Osteoblast (primary cell): Measurements from ENCODE around the gene PRMT7. TPM values are rescaled to one million over a fixed set of nuclear protein-coding genes. Genes with fewer than 3 reads are reported as not detected.

Experiments
- DNase-seq: peaks from one replicate; pipeline ENCODE4 v3.0.0; 2011; ENCODE audit warnings: low spot score, mixed read lengths; ENCODE audit not compliant: insufficient read length; ENCODE audit errors: missing footprints
- H2AFZ ChIP-seq: 2 replicates; pipeline ENCODE4 v1.6.0; 2011; ENCODE audit warnings: mild to moderate bottlenecking, low read length
- H3K27ac ChIP-seq: 2 replicates; pipeline ENCODE4 v1.5.1; 2011; ENCODE audit warnings: mild to moderate bottlenecking, low read depth, low read length, moderate library complexity
- H3K27me3 ChIP-seq: 2 replicates; pipeline ENCODE4 v1.6.0; 2012; ENCODE audit warnings: mild to moderate bottlenecking, control low read depth, inconsistent platforms, low read length, moderate library complexity; ENCODE audit not compliant: insufficient read depth
- H3K36me3 ChIP-seq: 2 replicates; pipeline ENCODE4 v1.5.1; 2011; ENCODE audit warnings: mild to moderate bottlenecking, low read length, control low read depth, moderate library complexity; ENCODE audit not compliant: insufficient read depth
- H3K4me1 ChIP-seq: 2 replicates; pipeline ENCODE4 v1.5.1; 2011; ENCODE audit warnings: mild to moderate bottlenecking, low read length, control low read depth, moderate library complexity; ENCODE audit not compliant: insufficient read depth
- H3K4me2 ChIP-seq: 2 replicates; pipeline ENCODE4 v1.6.0; 2011; ENCODE audit warnings: mild to moderate bottlenecking, low read length; ENCODE audit not compliant: insufficient read depth
- H3K4me3 ChIP-seq: fragments of 200-600 bp; sonication (generic); 3 replicates; pipeline ENCODE4 v1.5.1; 2012; ENCODE audit warnings: mild to moderate bottlenecking, low read length, inconsistent platforms; ENCODE audit not compliant: insufficient read depth
- H3K79me2 ChIP-seq: 2 replicates; pipeline ENCODE4 v1.6.0; 2012; ENCODE audit warnings: mild to moderate bottlenecking, low read length, control low read depth, inconsistent platforms; ENCODE audit not compliant: insufficient read depth
- H3K9me3 ChIP-seq: 2 replicates; pipeline ENCODE4 v1.5.1; 2011; ENCODE audit warnings: low read depth, low read length, control low read depth
- H4K20me1 ChIP-seq: 2 replicates; pipeline ENCODE4 v1.6.0; 2012; ENCODE audit warnings: mild to moderate bottlenecking, low read length, control low read depth; ENCODE audit not compliant: insufficient read depth
- total RNA-seq: library from RNA; depleted of rRNA; stranded (reverse); fragments of >200 nt; gene quantifications from 2 replicates; pipeline ENCODE4 v1.2.3, GENCODE V29; 2012
- TF ChIP-seq, protein P1 (sequence below): IDR thresholded peaks from 2 replicates; pipeline ENCODE4 v1.5.1; 2011; ENCODE audit warnings: mild to moderate bottlenecking, low read depth, low read length, moderate library complexity; ENCODE audit errors: extremely low read depth

PRMT7 gene
- total RNA-seq, 1 donor = 36.9 TPM

- Histone ChIP-seq H3K4me2 (no peak overlapping the region), H3K27me3 (peaks cover 3% of the 10 kb centered on the region)
Observed at GRCh38 chr16:68377221-68377620, 66.4 kb downstream of the PRMT7 start.

DNA sequence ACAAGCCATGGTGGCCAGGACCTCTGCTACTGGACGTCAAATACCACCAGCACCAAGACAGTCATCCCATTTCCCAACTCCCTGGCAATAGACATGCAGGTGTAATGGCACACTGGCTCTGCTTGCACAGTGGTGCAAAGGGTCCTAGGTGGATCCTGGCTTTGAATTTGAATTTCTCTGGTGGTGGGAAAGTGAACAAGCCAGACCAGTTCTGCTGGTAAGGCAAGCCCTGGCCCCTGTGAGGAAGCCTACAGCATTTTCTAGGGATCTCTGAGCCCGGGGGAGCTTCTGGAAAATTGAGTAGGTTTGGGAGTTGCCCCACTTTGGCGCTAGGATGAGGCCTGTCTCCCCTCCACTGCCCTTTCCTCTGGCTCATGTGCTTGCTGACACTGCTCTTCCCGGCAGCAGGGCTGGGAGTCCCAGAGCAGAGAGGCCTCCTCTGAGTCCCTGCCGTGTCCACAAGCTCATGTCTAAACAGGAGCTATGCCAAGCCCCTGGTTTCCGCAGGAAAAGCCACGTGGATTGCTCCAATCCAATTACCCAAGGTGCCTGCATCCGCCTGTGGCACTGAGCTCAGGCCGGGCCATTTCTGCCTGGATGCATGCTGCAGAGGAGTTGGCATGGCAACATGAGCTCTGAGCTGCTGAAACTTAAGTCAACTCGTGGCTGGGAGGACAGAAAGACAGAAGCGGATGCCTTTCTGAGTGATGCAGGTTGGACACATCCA is 67.0 kb downstream of the PRMT7 start:
- Histone ChIP-seq H3K36me3 (no peaks in the 10 kb centered on the region), H3K4me1 (no peaks in the 10 kb centered on the region), H2AFZ (peak overlapping the region; percentile 63), H3K4me3 (no peak overlapping the region), H3K79me2 (no peaks in the 10 kb centered on the region), H3K4me2 (no peak overlapping the region), H3K27me3 (peaks cover 3% of the 10 kb centered on the region), H3K27ac (no peak overlapping the region), H4K20me1 (no peaks in the 10 kb centered on the region), H3K9me3 (no peaks in the 10 kb centered on the region)
- TF ChIP-seq, protein P1, sequence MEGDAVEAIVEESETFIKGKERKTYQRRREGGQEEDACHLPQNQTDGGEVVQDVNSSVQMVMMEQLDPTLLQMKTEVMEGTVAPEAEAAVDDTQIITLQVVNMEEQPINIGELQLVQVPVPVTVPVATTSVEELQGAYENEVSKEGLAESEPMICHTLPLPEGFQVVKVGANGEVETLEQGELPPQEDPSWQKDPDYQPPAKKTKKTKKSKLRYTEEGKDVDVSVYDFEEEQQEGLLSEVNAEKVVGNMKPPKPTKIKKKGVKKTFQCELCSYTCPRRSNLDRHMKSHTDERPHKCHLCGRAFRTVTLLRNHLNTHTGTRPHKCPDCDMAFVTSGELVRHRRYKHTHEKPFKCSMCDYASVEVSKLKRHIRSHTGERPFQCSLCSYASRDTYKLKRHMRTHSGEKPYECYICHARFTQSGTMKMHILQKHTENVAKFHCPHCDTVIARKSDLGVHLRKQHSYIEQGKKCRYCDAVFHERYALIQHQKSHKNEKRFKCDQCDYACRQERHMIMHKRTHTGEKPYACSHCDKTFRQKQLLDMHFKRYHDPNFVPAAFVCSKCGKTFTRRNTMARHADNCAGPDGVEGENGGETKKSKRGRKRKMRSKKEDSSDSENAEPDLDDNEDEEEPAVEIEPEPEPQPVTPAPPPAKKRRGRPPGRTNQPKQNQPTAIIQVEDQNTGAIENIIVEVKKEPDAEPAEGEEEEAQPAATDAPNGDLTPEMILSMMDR = no peak
- peak; percentile 87 for DNase-seq

More at GRCh38 chr16:68377221-68377620, 66.4 kb downstream of the PRMT7 start:
- Histone ChIP-seq H3K27ac (no peak overlapping the region), H3K9me3 (no peaks in the 10 kb centered on the region), H3K4me1 (no peaks in the 10 kb centered on the region), H3K36me3 (no peaks in the 10 kb centered on the region), H3K79me2 (no peaks in the 10 kb centered on the region), H4K20me1 (no peaks in the 10 kb centered on the region), H2AFZ (no peak overlapping the region), H3K4me3 (no peak overlapping the region)
- DNase-seq = no peak
- TF ChIP-seq, protein P1 = no peak

GRCh38 chr16:68378436-68379415 is 67.9 kb downstream of the PRMT7 start:
- Histone ChIP-seq H3K4me3 (no peak overlapping the region), H3K27ac (no peak overlapping the region), H2AFZ (no peak overlapping the region), H3K4me1 (no peaks in the 10 kb centered on the region), H3K36me3 (no peaks in the 10 kb centered on the region), H3K9me3 (no peaks in the 10 kb centered on the region), H3K4me2 (no peak overlapping the region), H4K20me1 (no peaks in the 10 kb centered on the region), H3K79me2 (no peaks in the 10 kb centered on the region), H3K27me3 (no peaks in the 10 kb centered on the region)
- TF ChIP-seq, protein P1 = no peak
- peak; percentile 81 for DNase-seq
